Peyer's patch (tissue), 4 donors: ENCODE results near the gene FAM47E. TPM values are rescaled to one million over a fixed set of nuclear protein-coding genes. Genes with fewer than 3 reads are reported as not detected.
A peak's percentile ranks its signal among the peaks of the same experiment; 100 is the strongest.

Source experiments
- DNase-seq, 3 donors: peaks; one replicate each; pipeline ENCODE4 v3.0.0-alpha.2; 2017 to 2019
- H3K27ac ChIP-seq, 4 donors: fragments of 200-600 bp; sonication (generic); one replicate each; pipeline ENCODE4 v1.5.1; 2016 to 2019
- H3K27me3 ChIP-seq, 2 donors: fragments of 200-600 bp; sonication (generic); one replicate each; pipeline ENCODE4 v1.5.1; 2019
- H3K36me3 ChIP-seq, 3 donors: fragments of 200-600 bp; sonication (generic); one replicate each; pipeline ENCODE4 v1.5.1; 2016 to 2019
- H3K4me1 ChIP-seq, 4 donors: fragments of 200-600 bp; sonication (generic); one replicate each; pipeline ENCODE4 v1.5.1; 2016 to 2019
- H3K4me3 ChIP-seq, 4 donors: fragments of 200-600 bp; sonication (generic); 1 replicate in 3 of 4; 2 replicates in 1 of 4; pipeline ENCODE4 v1.5.1; 2016 to 2019; ENCODE audit warnings: mild to moderate bottlenecking in 1 of 4
- H3K9me3 ChIP-seq, 4 donors: fragments of 200-600 bp; sonication (generic); one replicate each; pipeline ENCODE4 v1.5.1; 2016 to 2019; ENCODE audit warnings: mild to moderate bottlenecking in 1 of 4
- POLR2A ChIP-seq, 2 donors: fragments of 450-650 bp; IDR thresholded peaks; one replicate each; pipeline ENCODE4 v1.5.1; 2017; ENCODE audit warnings: antibody characterized with exemption in 2 of 2, mild to moderate bottlenecking in 2 of 2, moderate library complexity in 2 of 2
- total RNA-seq, 4 donors: library from RNA; depleted of rRNA; stranded (reverse); fragments of >200 nt; gene quantifications; one replicate each; pipeline ENCODE4 v1.1.0, GENCODE V29; 2016
- TF ChIP-seq, protein P1 (sequence below), 6 experiments: fragments of 450-650 bp in 4 of 6; fragments of 200-600 bp in 2 of 6; sonication (generic) in 1 of 6; IDR thresholded peaks; one replicate each; pipeline ENCODE4 v1.5.1; 2017 to 2019; ENCODE audit warnings: antibody characterized with exemption in 6 of 6, mild to moderate bottlenecking in 3 of 6, moderate library complexity in 1 of 6

Gene FAM47E, protein sequence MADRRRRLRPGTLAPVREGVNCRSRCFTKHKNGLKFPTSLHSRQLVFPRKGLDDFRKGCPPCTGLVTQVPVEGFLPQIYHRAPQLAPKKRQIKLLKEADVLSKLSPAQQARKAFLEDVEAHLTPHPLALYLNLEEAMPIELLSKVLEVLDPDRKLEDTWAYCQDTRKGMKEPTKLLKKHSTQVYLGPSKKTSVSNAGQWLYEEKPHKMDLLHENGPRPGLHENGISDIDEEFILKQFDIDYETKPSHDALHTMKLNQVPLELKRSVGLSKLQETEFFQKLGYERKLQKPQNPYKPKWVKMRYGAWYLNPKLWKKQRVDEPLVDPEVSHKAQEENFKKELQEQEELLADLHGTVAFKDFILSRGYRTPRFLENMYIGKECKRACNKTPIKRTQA
- 10 to 100 TPM in 1 of 4 donors, 1 to 10 TPM in 2, under 1 TPM in 1; 0.83 to 13.9 (median 7.6) TPM for total RNA-seq

DNA sequence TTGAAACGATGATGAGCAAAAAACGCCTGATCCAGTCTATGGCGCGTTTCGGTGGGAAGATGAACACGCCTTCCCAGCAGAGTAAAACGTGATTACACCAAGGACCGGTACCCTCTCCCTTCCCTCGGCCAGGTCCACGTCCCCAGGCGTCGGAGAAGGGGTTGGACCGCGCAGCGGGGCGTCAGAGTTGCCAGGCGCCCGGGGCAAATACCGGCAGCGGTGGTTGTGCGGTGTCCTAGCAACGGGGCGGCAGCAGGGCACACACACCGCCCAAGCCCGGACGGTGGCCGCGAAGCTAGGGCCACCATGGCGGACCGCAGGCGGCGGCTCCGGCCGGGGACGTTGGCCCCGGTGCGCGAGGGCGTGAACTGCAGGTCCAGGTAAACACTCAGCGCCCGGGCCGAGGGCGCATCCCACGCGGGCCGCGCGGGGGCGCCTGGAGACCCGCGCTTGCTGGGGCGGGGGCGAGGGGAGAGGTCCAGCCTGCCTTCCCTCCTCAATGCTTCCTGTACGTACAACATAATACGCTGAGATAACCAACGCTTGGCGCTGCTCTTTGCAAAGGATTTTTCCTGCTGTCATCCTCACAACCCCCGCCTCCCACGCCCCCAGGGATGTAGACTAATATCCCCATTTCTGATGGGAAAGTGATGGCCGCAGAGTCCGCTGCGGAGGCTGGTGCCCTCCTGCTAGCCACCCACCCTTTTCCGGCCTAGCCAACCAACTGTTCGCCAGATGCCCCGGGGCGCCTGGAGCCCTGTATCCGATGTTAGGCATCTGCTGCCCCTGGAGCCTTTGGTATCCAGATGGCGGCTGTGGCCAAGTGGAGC, at the start of gene FAM47E:
Gene FAM47E (plus strand): TSS at position 281 of the 830 bp plus-strand sequence. CDS start 26 bp downstream, at position 307.
- H3K36me3 ChIP-seq: no peaks in the 10 kb centered on the region
- TF ChIP-seq, protein P1, sequence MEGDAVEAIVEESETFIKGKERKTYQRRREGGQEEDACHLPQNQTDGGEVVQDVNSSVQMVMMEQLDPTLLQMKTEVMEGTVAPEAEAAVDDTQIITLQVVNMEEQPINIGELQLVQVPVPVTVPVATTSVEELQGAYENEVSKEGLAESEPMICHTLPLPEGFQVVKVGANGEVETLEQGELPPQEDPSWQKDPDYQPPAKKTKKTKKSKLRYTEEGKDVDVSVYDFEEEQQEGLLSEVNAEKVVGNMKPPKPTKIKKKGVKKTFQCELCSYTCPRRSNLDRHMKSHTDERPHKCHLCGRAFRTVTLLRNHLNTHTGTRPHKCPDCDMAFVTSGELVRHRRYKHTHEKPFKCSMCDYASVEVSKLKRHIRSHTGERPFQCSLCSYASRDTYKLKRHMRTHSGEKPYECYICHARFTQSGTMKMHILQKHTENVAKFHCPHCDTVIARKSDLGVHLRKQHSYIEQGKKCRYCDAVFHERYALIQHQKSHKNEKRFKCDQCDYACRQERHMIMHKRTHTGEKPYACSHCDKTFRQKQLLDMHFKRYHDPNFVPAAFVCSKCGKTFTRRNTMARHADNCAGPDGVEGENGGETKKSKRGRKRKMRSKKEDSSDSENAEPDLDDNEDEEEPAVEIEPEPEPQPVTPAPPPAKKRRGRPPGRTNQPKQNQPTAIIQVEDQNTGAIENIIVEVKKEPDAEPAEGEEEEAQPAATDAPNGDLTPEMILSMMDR (IDR thresholded peaks at IDR 0.05): peak in 4 of 6 experiments; percentile 32 to 72 (median 68)
- TF ChIP-seq POLR2A (IDR thresholded peaks at IDR 0.05): peak in 1 of 2 donors; percentile 12
- peak in 2 of 3 donors; percentile 86 to 94 for DNase-seq
- H3K4me3 ChIP-seq: peak within 1 kb of the TSS; percentile 23 to 59 (median 50)
- peaks cover 0 to 4% (median 0%) of the 10 kb centered on the region in 4 donors for H3K4me1 ChIP-seq
- no peaks in the 10 kb centered on the region for H3K9me3 ChIP-seq
- H3K27me3 ChIP-seq: no peaks in the 10 kb centered on the region
- peak within 1 kb of the TSS in 1 of 4 donors; percentile 1 for H3K27ac ChIP-seq

DNA sequence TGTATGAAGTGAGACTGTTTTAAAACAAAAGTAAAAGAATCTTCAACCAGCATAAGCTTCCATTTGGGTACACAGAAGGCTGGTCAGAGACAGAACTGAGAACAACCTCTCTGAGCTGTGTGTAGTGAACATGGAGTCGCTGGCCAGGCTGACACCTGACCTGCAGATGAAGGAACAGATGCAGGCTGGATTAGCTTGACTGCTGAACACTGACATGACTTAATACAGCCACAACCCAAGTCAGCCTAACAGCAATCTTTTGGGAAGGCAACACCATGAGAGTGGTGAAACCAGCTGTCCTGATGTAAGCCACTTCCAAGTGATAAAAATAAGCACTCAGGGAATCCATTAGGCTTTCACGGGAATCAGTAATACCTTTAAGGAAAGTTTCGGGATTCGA, 48.0 kb upstream of the FAM47E start:
- H3K27ac ChIP-seq: peak overlapping the region in 1 of 4 donors; percentile 18
- no peak for TF ChIP-seq POLR2A (IDR thresholded peaks at IDR 0.05)
- TF ChIP-seq, protein P1 (IDR thresholded peaks at IDR 0.05): no peak
- DNase-seq: no peak
- H3K4me3 ChIP-seq: no peak overlapping the region
- no peaks in the 10 kb centered on the region for H3K9me3 ChIP-seq
- H3K27me3 ChIP-seq: no peaks in the 10 kb centered on the region
- peaks cover 0 to 77% (median 12%) of the 10 kb centered on the region in 4 donors for H3K4me1 ChIP-seq
- no peaks in the 10 kb centered on the region for H3K36me3 ChIP-seq

DNA sequence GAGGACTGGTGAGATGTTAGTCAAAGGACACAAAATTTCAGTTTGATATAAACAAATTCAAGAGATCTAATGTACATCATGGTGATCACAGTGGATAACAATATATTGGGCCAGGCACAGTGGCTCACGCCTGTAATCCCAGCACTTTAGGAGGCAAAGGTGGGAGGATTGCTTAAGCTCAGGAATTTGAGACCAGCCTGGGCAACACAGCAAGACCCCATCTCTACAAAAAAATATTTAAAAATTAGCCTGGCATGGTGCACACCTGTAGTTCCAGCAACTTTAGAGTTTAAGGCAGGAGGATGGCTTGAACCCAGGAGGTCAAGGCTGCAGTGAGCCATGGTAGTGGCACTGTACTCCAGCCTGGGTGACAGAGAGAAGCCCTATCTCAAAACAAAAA, 46.6 kb upstream of the FAM47E start:
- TF ChIP-seq POLR2A (IDR thresholded peaks at IDR 0.05): no peak
- TF ChIP-seq, protein P1 (IDR thresholded peaks at IDR 0.05): no peak
- Histone ChIP-seq H3K4me3 (no peak overlapping the region), H3K4me1 (peaks cover 0 to 77% (median 9%) of the 10 kb centered on the region in 4 donors), H3K9me3 (no peaks in the 10 kb centered on the region), H3K27ac (no peak overlapping the region), H3K27me3 (no peaks in the 10 kb centered on the region), H3K36me3 (peaks cover 0 to 3% (median 0%) of the 10 kb centered on the region in 3 donors)
- DNase-seq: no peak

DNA sequence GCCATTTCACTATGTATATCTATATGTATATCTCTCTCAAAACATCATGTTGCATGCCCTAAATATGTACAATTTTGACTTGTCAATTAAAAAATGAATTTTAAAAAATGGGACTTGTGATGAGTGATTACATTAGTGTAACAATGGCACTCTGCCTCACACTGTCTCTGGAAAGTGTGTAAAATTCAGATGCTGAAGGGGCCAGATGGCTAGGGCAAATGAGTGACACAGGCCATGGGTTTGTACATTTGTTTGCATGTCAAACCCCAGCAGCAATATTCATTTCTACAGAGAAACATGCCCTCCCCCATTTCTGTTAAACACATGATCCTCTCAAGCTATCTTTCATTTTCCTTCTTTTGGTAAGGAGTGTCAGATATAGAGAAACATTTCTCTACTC, 46.0 kb upstream of the FAM47E start:
- Histone ChIP-seq H3K4me3 (no peak overlapping the region), H3K9me3 (no peaks in the 10 kb centered on the region), H3K27me3 (no peaks in the 10 kb centered on the region), H3K27ac (peak overlapping the region in 3 of 4 donors; percentile 21 to 98 (median 27)), H3K4me1 (peaks cover 0 to 77% (median 7%) of the 10 kb centered on the region in 4 donors), H3K36me3 (peaks cover 0 to 3% (median 0%) of the 10 kb centered on the region in 3 donors)
- no peak for DNase-seq
- TF ChIP-seq, protein P1 (IDR thresholded peaks at IDR 0.05): no peak

DNA sequence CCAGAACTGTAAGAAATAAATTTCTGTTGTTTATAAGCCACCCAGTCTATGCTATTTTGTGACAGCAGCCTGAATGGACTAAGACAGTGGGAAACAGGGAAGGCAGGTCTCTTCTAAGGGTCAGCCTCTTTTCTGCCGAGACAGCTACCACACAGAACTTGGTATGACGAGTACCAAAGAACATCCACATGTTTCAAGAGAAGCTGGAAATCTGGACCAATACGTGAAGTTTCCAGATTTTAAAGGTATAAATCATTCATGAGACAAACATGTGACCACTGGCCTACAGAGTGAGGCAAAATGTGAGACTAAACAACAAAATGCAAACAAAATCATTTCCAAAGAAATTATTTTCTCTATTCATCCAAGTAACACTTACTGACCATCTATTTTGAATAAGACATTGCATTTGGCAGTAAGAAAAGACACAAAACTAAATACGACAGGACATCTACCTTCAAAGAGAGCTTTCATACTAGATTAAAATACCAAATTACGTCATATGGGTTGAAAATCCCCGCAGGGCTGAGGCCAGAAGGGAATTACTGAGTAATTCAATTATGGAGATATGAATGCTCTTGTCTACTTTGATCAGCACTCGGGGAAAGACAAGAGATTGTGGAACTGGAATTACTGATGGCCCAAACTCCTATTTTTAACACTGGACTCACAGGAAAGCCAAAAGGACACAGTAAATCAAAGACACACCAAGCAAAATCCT, 45.1 kb upstream of the FAM47E start:
- peak overlapping the region; percentile 14 to 98 (median 24) for H3K27ac ChIP-seq
- no peak for DNase-seq
- no peak for TF ChIP-seq POLR2A (IDR thresholded peaks at IDR 0.05)
- TF ChIP-seq, protein P1 (IDR thresholded peaks at IDR 0.05): no peak
- no peaks in the 10 kb centered on the region for H3K27me3 ChIP-seq
- H3K4me1 ChIP-seq: peaks cover 0 to 76% (median 7%) of the 10 kb centered on the region in 4 donors
- no peaks in the 10 kb centered on the region for H3K9me3 ChIP-seq
- H3K4me3 ChIP-seq: no peak overlapping the region
- H3K36me3 ChIP-seq: peaks cover 0 to 3% (median 0%) of the 10 kb centered on the region in 3 donors
